HepG2 (cell line): ENCODE measurements around the gene PCTP. TPM values are rescaled to one million over a fixed set of nuclear protein-coding genes. Genes with fewer than 3 reads are reported as not detected.

Experiments
- ASH2L ChIP-seq: fragments of 300-600, 200-600 bp; sonication (generic); IDR thresholded peaks from 2 replicates; pipeline ENCODE4 v1.7.0; 2017; ENCODE audit warnings: low read depth, mild to moderate bottlenecking, moderate library complexity, mixed read lengths, low read length; ENCODE audit not compliant: insufficient read length
- DR1 ChIP-seq: sonication (generic); formaldehyde crosslinking; IDR thresholded peaks from 2 replicates; pipeline ENCODE4 v1.8.0; 2021; ENCODE audit warnings: mild to moderate bottlenecking, missing genetic modification reagents, inconsistent platforms
- EP300 ChIP-seq, 3 experiments: sonication (generic) in 1 of 3; formaldehyde crosslinking in 1 of 3; IDR thresholded peaks; 2 replicates each; pipeline versions ENCODE4 v1.5.1 to v1.6.1; 2011 to 2020; ENCODE audit warnings: low read depth in 2 of 3, low read length in 2 of 3, borderline replicate concordance in 1 of 3, improper control_type of control experiment in 1 of 3, mild to moderate bottlenecking in 1 of 3, missing genetic modification reagents in 1 of 3, moderate library complexity in 1 of 3
- HOXA9 ChIP-seq: sonication (generic); formaldehyde crosslinking; IDR thresholded peaks from 2 replicates; pipeline ENCODE4 v1.8.1; 2022; ENCODE audit warnings: missing genetic modification reagents, mild to moderate bottlenecking, moderate library complexity, borderline replicate concordance
- JUN ChIP-seq: sonication (generic); formaldehyde crosslinking; IDR thresholded peaks from 2 replicates; pipeline ENCODE4 v1.4.0; 2020; ENCODE audit warnings: mild to moderate bottlenecking, missing genetic modification reagents
- MATR3 ChIP-seq: sonication (generic); formaldehyde crosslinking; IDR thresholded peaks from 2 replicates; pipeline ENCODE4 v1.4.0; 2020; ENCODE audit warnings: missing genetic modification reagents
- MBD4 ChIP-seq: IDR thresholded peaks from 2 replicates; pipeline ENCODE4 v1.6.1; 2012; ENCODE audit warnings: low read length, inconsistent platforms, borderline replicate concordance
- MTA3 ChIP-seq: sonication (generic); formaldehyde crosslinking; IDR thresholded peaks from 2 replicates; pipeline ENCODE4 v1.4.0; 2020; ENCODE audit warnings: missing genetic modification reagents
- NFRKB ChIP-seq: fragments of 450-650 bp; IDR thresholded peaks from 2 replicates; pipeline ENCODE4 v1.6.1; 2017
- NKX3-1 ChIP-seq: sonication (generic); formaldehyde crosslinking; IDR thresholded peaks from 2 replicates; pipeline ENCODE4 v1.5.0; 2020; ENCODE audit warnings: missing genetic modification reagents
- PHF21A ChIP-seq: sonication (generic); formaldehyde crosslinking; IDR thresholded peaks from 2 replicates; pipeline ENCODE4 v1.5.0; 2020; ENCODE audit warnings: mild to moderate bottlenecking, missing genetic modification reagents
- RFXANK ChIP-seq: IDR thresholded peaks from 2 replicates; pipeline ENCODE4 v1.6.1; 2016
- SIN3A ChIP-seq: IDR thresholded peaks from 2 replicates; pipeline ENCODE4 v1.6.1; 2011; ENCODE audit warnings: low read depth, mild to moderate bottlenecking, control low read depth, low read length, borderline replicate concordance
- STAT5B ChIP-seq: sonication (generic); formaldehyde crosslinking; IDR thresholded peaks from 2 replicates; pipeline ENCODE4 v1.4.0; 2020; ENCODE audit warnings: missing genetic modification reagents
- TBP ChIP-seq: sonication (generic); formaldehyde crosslinking; IDR thresholded peaks from 2 replicates; pipeline ENCODE4 v1.5.0; 2020; ENCODE audit warnings: missing genetic modification reagents
- TBX3 ChIP-seq: fragments of 450-650 bp; IDR thresholded peaks from 2 replicates; pipeline ENCODE4 v1.6.1; 2017; ENCODE audit warnings: antibody characterized with exemption, mild to moderate bottlenecking, inconsistent platforms, borderline replicate concordance
- TCF12 ChIP-seq, 2 experiments: fragments of 450-650 bp in 1 of 2; sonication (generic) in 1 of 2; formaldehyde crosslinking in 1 of 2; IDR thresholded peaks; 2 replicates each; pipeline versions ENCODE4 v1.6.1 to v1.8.0; 2017 to 2022; ENCODE audit warnings: antibody characterized with exemption in 1 of 2, mild to moderate bottlenecking in 1 of 2, missing genetic modification reagents in 1 of 2, moderate library complexity in 1 of 2
- YY1 ChIP-seq: IDR thresholded peaks from 2 replicates; pipeline ENCODE4 v1.6.1; 2011; ENCODE audit warnings: low read length, low read depth, moderate library complexity, mild to moderate bottlenecking; ENCODE audit not compliant: insufficient read depth, insufficient replicate concordance
- ZNF549 ChIP-seq: sonication (generic); formaldehyde crosslinking; IDR thresholded peaks from 2 replicates; pipeline ENCODE4 v1.5.0; 2020; ENCODE audit warnings: missing genetic modification reagents
- ZNF572 ChIP-seq: sonication (generic); formaldehyde crosslinking; IDR thresholded peaks from 2 replicates; pipeline ENCODE4 v1.5.1; 2020; ENCODE audit warnings: mild to moderate bottlenecking, missing genetic modification reagents
- ZNF577 ChIP-seq: sonication (generic); formaldehyde crosslinking; IDR thresholded peaks from 2 replicates; pipeline ENCODE4 v1.4.0; 2020; ENCODE audit warnings: mild to moderate bottlenecking, low read depth, missing genetic modification reagents, borderline replicate concordance
- ZNF672 ChIP-seq: sonication (generic); formaldehyde crosslinking; IDR thresholded peaks from 2 replicates; pipeline ENCODE4 v1.8.1; 2022; ENCODE audit warnings: missing genetic modification reagents
- ZNF737 ChIP-seq: sonication (generic); formaldehyde crosslinking; IDR thresholded peaks from 2 replicates; pipeline ENCODE4 v1.5.0; 2020; ENCODE audit warnings: missing genetic modification reagents, mild to moderate bottlenecking, borderline replicate concordance
- ZNF83 ChIP-seq: sonication (generic); formaldehyde crosslinking; IDR thresholded peaks from 2 replicates; pipeline ENCODE4 v1.4.0; 2020; ENCODE audit warnings: missing genetic modification reagents, mild to moderate bottlenecking, borderline replicate concordance
- polyA plus RNA-seq, 8 experiments: library from polyadenylated mRNA; depleted of rRNA in 3 of 8; stranded (reverse) in 7 of 8; unstranded in 1 of 8; fragments of >200 nt; fragmentation: Illumina TruSeq in 4 of 8; extraction: Trizol in 4 of 8; gene quantifications; 2 replicates each; pipeline versions ENCODE4 v1.2.1 to v1.2.3, GENCODE V29; 2011 to 2016; ENCODE audit warnings: low read depth in 4 of 8, missing spikeins in 1 of 8, mixed read lengths in 1 of 8; ENCODE audit not compliant: insufficient read depth in 1 of 8
- total RNA-seq, 5 experiments: library from RNA; depleted of rRNA; stranded (reverse); fragments of >200 nt; fragmentation: Illumina TruSeq; extraction: Trizol; gene quantifications; 2 replicates each; pipeline ENCODE4 v1.2.3, GENCODE V29; 2016; ENCODE audit warnings: low read depth in 1 of 5
- TF ChIP-seq, protein P1 (sequence below): sonication (generic); formaldehyde crosslinking; IDR thresholded peaks from 2 replicates; pipeline ENCODE4 v1.4.0; 2020; ENCODE audit warnings: missing genetic modification reagents
- TF ChIP-seq, protein P2 (sequence below): sonication (generic); formaldehyde crosslinking; IDR thresholded peaks from 2 replicates; pipeline ENCODE4 v1.5.0; 2020; ENCODE audit warnings: mild to moderate bottlenecking, low read depth, missing genetic modification reagents, borderline replicate concordance
- TF ChIP-seq, protein P3 (sequence below): sonication (generic); formaldehyde crosslinking; IDR thresholded peaks from 2 replicates; pipeline ENCODE4 v1.4.0; 2020; ENCODE audit warnings: mild to moderate bottlenecking, missing genetic modification reagents

Gene PCTP
- total and polyA plus RNA-seq, 2 of the 13 experiments (the other 11 are each of a cell fraction or from before 2014, with no cell fraction given), result 37.1 to 50.7 TPM

DNA sequence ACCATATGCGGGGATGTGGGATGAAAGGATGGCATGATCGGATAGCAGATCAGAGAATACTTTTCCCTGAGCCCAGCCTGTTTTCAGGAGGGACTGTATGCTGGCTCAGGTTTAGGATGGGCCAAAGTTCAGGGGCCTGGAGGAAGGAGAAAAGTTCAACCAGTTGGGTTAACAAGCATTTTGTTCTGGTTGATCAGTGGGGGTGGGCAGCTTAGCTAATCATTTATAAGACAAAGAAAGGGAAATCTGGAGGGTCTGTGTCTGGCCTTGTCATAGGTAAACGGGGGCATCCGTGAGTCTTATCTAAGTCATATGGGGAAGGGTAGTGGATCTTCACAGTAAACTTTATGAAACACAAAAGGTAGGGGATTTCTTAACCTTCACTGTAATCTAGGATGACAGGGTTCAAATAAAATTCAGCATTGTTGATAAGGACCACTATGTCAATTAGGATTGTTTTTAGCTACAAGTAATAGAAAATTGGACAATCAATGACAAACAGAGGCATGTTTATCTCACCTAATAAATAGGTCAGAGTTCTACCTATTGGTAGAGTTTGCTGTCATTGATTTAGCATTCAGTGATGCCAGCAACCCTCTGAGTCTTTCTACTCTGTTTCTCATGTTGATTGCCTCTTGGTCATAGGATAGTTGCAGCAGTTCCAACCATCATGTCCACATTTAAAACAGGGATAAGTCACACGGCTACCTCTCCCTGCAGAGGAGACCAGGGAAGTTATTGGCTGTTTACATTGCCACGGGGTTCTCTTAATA lies 11.4 kb downstream of the PCTP start (continued):
- no peak for TF ChIP-seq ZNF577 (CRISPR knock-in tag)
- TF ChIP-seq TBP (CRISPR knock-in tag), result no peak
- no peak for TF ChIP-seq NKX3-1
- TF ChIP-seq, protein P1, sequence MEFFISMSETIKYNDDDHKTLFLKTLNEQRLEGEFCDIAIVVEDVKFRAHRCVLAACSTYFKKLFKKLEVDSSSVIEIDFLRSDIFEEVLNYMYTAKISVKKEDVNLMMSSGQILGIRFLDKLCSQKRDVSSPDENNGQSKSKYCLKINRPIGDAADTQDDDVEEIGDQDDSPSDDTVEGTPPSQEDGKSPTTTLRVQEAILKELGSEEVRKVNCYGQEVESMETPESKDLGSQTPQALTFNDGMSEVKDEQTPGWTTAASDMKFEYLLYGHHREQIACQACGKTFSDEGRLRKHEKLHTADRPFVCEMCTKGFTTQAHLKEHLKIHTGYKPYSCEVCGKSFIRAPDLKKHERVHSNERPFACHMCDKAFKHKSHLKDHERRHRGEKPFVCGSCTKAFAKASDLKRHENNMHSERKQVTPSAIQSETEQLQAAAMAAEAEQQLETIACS, result no peak
- TF ChIP-seq, protein P2, sequence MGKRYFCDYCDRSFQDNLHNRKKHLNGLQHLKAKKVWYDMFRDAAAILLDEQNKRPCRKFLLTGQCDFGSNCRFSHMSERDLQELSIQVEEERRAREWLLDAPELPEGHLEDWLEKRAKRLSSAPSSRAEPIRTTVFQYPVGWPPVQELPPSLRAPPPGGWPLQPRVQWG (CRISPR knock-in tag), result no peak
- TF ChIP-seq ASH2L, result peak; percentile 78
- TF ChIP-seq SIN3A, result 0 out of 2 replicates have a peak, but pooled peaks have one; percentile 34
- no peak for TF ChIP-seq ZNF572 (CRISPR knock-in tag)
- TF ChIP-seq MTA3 (CRISPR knock-in tag), result no peak
- 0 out of 2 replicates have a peak, but pooled peaks have one; percentile 21 for TF ChIP-seq ZNF549 (CRISPR knock-in tag)
- TF ChIP-seq ZNF83 (CRISPR knock-in tag), result no peak
- TF ChIP-seq, protein P3, sequence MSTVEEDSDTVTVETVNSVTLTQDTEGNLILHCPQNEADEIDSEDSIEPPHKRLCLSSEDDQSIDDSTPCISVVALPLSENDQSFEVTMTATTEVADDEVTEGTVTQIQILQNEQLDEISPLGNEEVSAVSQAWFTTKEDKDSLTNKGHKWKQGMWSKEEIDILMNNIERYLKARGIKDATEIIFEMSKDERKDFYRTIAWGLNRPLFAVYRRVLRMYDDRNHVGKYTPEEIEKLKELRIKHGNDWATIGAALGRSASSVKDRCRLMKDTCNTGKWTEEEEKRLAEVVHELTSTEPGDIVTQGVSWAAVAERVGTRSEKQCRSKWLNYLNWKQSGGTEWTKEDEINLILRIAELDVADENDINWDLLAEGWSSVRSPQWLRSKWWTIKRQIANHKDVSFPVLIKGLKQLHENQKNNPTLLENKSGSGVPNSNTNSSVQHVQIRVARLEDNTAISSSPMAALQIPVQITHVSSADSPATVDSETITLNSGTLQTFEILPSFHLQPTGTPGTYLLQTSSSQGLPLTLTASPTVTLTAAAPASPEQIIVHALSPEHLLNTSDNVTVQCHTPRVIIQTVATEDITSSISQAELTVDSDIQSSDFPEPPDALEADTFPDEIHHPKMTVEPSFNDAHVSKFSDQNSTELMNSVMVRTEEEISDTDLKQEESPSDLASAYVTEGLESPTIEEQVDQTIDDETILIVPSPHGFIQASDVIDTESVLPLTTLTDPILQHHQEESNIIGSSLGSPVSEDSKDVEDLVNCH (CRISPR knock-in tag), result 0 out of 2 replicates have a peak, but pooled peaks have one; percentile 54
- no peak for TF ChIP-seq TBX3
- TF ChIP-seq RFXANK, result no peak
- TF ChIP-seq YY1, result no peak
- no peak for TF ChIP-seq JUN
- TF ChIP-seq NFRKB, result no peak
- no peak for TF ChIP-seq MBD4
- TF ChIP-seq HOXA9 (CRISPR knock-in tag), result no peak
- no peak for TF ChIP-seq TCF12 (IDR thresholded peaks at IDR 0.05)
- no peak for TF ChIP-seq TCF12 (CRISPR knock-in tag; IDR thresholded peaks at IDR 0.05)
- TF ChIP-seq EP300 (IDR thresholded peaks at IDR 0.05; ENCODE audit: low read depth in 2 of 2, low read length in 2 of 2), result peak in 1 of 2 experiments; percentile 80; a peak in 2 of 4 replicates
- no peak for TF ChIP-seq EP300 (CRISPR knock-in tag; IDR thresholded peaks at IDR 0.05; ENCODE audit: borderline replicate concordance)
- peak; percentile 76; the same call in 1 of the 2 replicates for TF ChIP-seq PHF21A (CRISPR knock-in tag)
- no peak for TF ChIP-seq DR1 (CRISPR knock-in tag)
- TF ChIP-seq ZNF672 (CRISPR knock-in tag), result no peak
- no peak for TF ChIP-seq STAT5B (CRISPR knock-in tag)
- TF ChIP-seq ZNF737 (CRISPR knock-in tag), result no peak
- TF ChIP-seq MATR3, result no peak
